SU-DHL-6 (cell line): ENCODE measurements around the gene HOTAIR.

Source experiments
- H2AFZ ChIP-seq: fragments of 200-600 bp; sonication (generic); 2 replicates; pipeline ENCODE4 v1.6.1; 2014; ENCODE audit warnings: low read depth, mild to moderate bottlenecking, moderate library complexity, mixed read lengths, antibody characterized with exemption, low read length; ENCODE audit not compliant: severe bottlenecking
- H3F3A ChIP-seq: fragments of 200-600 bp; shearing (Covaris generic); 2 replicates; pipeline ENCODE4 v1.6.0; 2016; ENCODE audit warnings: antibody characterized with exemption, mild to moderate bottlenecking; ENCODE audit not compliant: insufficient read depth
- H3K27ac ChIP-seq: fragments of 200-600 bp; sonication (generic); 2 replicates; pipeline ENCODE4 v1.5.1; 2016; ENCODE audit warnings: low read depth, mild to moderate bottlenecking, low read length, moderate library complexity, mixed read lengths
- H3K27me3 ChIP-seq: fragments of 200-600 bp; sonication (generic), shearing (Covaris generic); 2 replicates; pipeline ENCODE4 v1.6.0; 2014; ENCODE audit warnings: mild to moderate bottlenecking, low read length
- H3K36me3 ChIP-seq: fragments of 200-600 bp; sonication (generic); 2 replicates; pipeline ENCODE4 v1.6.1; 2014; ENCODE audit warnings: mild to moderate bottlenecking, low read length, mixed read lengths
- H3K4me2 ChIP-seq: fragments of 300-600, 200-600 bp; shearing (Covaris generic), sonication (generic); 2 replicates; pipeline ENCODE4 v1.6.0; 2014; ENCODE audit warnings: low read length, low read depth, mild to moderate bottlenecking; ENCODE audit not compliant: poor library complexity, severe bottlenecking
- H3K4me3 ChIP-seq: fragments of 200-600 bp; sonication (generic); 2 replicates; pipeline ENCODE4 v1.5.1; 2014; ENCODE audit warnings: antibody characterized with exemption, low read length, mild to moderate bottlenecking, mixed read lengths; ENCODE audit not compliant: insufficient read depth, poor library complexity, severe bottlenecking
- H3K79me2 ChIP-seq: fragments of 200-600 bp; sonication (generic); 2 replicates; pipeline ENCODE4 v1.6.1; 2014; ENCODE audit warnings: mild to moderate bottlenecking, low read length, moderate library complexity; ENCODE audit not compliant: insufficient read depth
- H3K9ac ChIP-seq: fragments of 200-600 bp; sonication (generic); 2 replicates; pipeline ENCODE4 v1.7.0; 2014; ENCODE audit warnings: mild to moderate bottlenecking, low read length
- H3K9me2 ChIP-seq: fragments of 200-600 bp; sonication (generic); replicated peaks from 2 replicates; pipeline ENCODE4 v1.6.1; 2014; ENCODE audit warnings: low read length; ENCODE audit not compliant: insufficient read depth
- H3K9me3 ChIP-seq: fragments of 200-600 bp; sonication (generic); 2 replicates; pipeline ENCODE4 v1.6.1; 2014; ENCODE audit warnings: low read length, mixed read lengths; ENCODE audit not compliant: insufficient read depth
- H4K20me1 ChIP-seq: fragments of 200-600 bp; sonication (generic); 2 replicates; pipeline ENCODE4 v1.6.1; 2014; ENCODE audit warnings: low read depth, mild to moderate bottlenecking, antibody characterized with exemption, low read length, moderate library complexity, mixed read lengths
- CTCF ChIP-seq: fragments of 200-600 bp; sonication (generic); IDR thresholded peaks from one replicate; pipeline ENCODE4 v1.5.1; 2017; ENCODE audit warnings: antibody characterized with exemption, mild to moderate bottlenecking, low read length, moderate library complexity; ENCODE audit not compliant: insufficient read depth, poor library complexity, severe bottlenecking
- EZH2phosphoT487 ChIP-seq: fragments of 200-600 bp; sonication (generic), shearing (Covaris generic); conservative IDR thresholded peaks from 2 replicates; pipeline ENCODE4 v1.6.1; 2018; ENCODE audit warnings: mild to moderate bottlenecking, antibody characterized with exemption, low read length, moderate library complexity, mixed read lengths

HOTAIR gene

GRCh38 chr12:53963434-53964314, 11.1 kb downstream of the HOTAIR start:
- no peak overlapping the region for H3K4me2 ChIP-seq
- H3K9me3 ChIP-seq, result no peaks in the 10 kb centered on the region
- no peaks in the 10 kb centered on the region for H3K79me2 ChIP-seq
- no peaks in the 10 kb centered on the region for H3K36me3 ChIP-seq
- H2AFZ ChIP-seq, result no peak overlapping the region
- H3K9me2 ChIP-seq, result no peaks in the 10 kb centered on the region
- no peak overlapping the region for H3K4me3 ChIP-seq
- H3K27me3 ChIP-seq, result 0 out of 2 replicates have a peak, but pooled peaks cover 4% of the 10 kb centered on the region
- no peak overlapping the region for H3K27ac ChIP-seq
- no peaks in the 10 kb centered on the region for H4K20me1 ChIP-seq
- no peaks in the 10 kb centered on the region for H3F3A ChIP-seq
- TF ChIP-seq CTCF (no peak), EZH2phosphoT487 (no peak)
- no peak overlapping the region for H3K9ac ChIP-seq

DNA sequence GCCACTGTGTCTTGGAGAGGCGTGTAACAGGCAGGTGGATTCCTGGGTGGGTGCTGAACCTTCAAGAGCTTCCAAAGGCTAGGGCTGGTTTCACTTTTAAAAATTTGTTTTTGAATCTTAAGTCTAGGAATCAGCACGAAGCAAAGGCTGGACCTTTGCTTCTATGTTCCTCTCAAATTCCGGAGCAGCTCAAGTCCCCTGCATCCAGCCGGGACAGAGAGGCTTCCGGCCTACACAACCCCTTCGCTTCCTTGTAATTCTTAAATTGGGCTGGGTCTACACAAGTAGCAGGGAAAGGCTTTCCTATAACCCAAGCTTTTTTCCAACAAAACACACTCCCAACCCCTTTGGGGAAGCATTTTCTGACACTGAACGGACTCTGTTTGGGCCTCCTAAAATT, 11.7 kb downstream of the HOTAIR start:
- Histone ChIP-seq H3K9ac (no peak overlapping the region), H3K36me3 (no peaks in the 10 kb centered on the region), H3K9me3 (no peaks in the 10 kb centered on the region), H3K4me3 (no peak overlapping the region), H3K9me2 (no peaks in the 10 kb centered on the region), H3K79me2 (no peaks in the 10 kb centered on the region), H3K27me3 (0 out of 2 replicates have a peak, but pooled peaks cover 4% of the 10 kb centered on the region), H4K20me1 (no peaks in the 10 kb centered on the region), H2AFZ (no peak overlapping the region), H3F3A (no peaks in the 10 kb centered on the region), H3K4me2 (no peak overlapping the region), H3K27ac (no peak overlapping the region)
- TF ChIP-seq CTCF (no peak), EZH2phosphoT487 (no peak)

DNA sequence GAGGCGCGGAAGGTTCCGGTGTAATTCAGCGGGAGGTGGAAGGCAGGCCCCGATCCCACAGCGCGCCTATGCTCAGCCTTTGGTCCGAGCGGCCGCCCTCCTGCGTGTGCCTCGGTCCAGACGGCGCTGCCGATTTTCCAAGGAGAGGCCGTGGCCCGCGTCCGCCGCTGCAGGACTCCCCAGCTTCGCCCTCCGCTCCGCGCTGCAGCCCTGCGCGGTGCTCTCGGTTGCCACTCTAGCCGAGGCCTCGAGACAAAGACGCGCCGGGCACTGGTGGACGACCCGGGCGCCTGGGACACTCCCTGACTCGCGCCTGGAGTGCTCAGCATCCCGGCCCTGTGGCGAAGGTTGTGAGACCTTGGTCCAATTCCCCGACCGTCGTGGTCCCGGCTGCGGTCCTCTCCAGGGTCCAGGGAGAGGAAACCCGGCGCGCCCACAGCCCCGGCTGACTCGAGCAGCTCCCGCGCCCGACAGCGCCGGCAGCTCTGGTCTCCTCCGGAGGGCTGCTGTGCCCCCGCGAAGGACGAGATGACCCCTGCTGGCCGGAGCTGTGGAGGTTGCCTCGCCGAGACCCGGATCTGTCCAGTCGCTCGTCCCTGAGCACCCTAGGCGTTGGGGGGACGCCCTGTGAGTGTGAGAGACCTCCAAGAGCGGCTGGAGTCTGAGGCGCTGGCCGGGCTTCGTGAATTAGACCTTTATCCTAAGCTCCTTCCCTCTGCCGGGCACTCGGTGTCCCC, 13.6 kb downstream of the HOTAIR start:
- TF ChIP-seq EZH2phosphoT487 (no peak), CTCF (no peak)
- H4K20me1 ChIP-seq, result no peaks in the 10 kb centered on the region

More for the DNA sequence above, 13.6 kb downstream of the HOTAIR start:
- H3K9ac ChIP-seq, result no peak overlapping the region
- no peaks in the 10 kb centered on the region for H3F3A ChIP-seq
- no peaks in the 10 kb centered on the region for H3K36me3 ChIP-seq
- no peak overlapping the region for H3K4me3 ChIP-seq
- no peaks in the 10 kb centered on the region for H3K79me2 ChIP-seq
- no peak overlapping the region for H3K27ac ChIP-seq
- no peaks in the 10 kb centered on the region for H3K9me3 ChIP-seq
- no peak overlapping the region for H2AFZ ChIP-seq
- H3K27me3 ChIP-seq, result 0 out of 2 replicates have a peak, but pooled peaks cover 4% of the 10 kb centered on the region
- no peaks in the 10 kb centered on the region for H3K9me2 ChIP-seq
- H3K4me2 ChIP-seq, result no peak overlapping the region
